Activated CD4-positive, alpha-beta T cell treated with anti-CD3 and anti-CD28 coated beads, Interleukin-2, amount 50 U/mL, for 48 hours (primary cell): ENCODE measurements around the gene TUBB4B.

Experiments
- DNase-seq, 2 experiments: peaks; one replicate each; pipeline ENCODE4 v3.0.0-alpha.2; 2020

Gene TUBB4B

DNA sequence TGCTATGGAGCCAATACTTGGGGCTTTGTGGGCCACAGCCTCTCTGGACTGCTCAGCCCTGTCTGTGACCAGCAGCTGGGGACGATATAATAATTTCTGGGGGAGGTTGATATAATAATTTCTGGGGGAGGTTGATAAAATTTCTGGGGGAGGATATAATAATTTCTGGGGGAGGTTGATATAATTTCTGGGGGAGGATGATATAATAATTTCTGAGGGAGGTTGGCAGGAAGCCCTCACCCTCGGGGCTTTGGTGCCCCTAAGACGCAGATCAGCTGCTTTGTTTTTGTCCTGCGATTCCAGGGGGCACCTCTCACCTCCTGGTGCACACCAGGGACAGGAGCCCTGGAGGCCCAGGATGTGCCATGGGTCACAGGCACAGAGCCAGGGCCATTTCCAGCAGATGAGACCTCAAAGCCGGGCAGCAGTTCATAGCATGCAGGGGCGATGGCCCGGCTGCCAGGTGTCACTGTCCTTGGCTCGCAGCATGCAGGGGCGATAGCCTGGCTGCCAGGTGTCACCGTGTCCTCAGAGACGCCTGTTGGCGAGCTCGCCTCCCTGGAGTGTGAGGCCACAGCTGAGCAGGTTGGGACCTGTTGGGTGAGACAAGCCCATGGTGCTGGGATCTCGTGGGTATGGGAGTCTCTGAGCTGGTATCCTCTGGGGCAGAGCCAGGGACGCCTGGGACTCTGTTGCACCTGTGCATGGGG is 32.7 kb downstream of the TUBB4B start:
- no peak for DNase-seq

DNA sequence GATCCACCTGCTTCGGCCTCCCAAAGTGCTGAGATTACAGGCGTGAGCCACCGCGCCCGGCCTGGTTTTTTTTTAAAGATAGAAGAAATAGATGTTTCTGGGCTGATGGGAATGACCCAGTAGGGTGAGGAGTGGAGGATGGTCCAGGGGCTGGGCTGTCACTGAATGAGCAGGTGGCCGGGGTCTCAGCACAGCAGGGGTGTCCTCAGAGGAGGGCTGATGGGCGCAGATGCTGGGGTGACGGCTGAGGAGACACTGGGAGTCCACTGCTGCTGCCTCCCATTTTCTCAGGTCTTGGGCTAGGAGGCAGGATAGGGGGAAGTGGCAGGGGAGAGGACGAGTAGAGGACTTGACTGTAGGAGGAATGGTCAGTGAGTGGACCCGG is 34.1 kb downstream of the TUBB4B start:
- DNase-seq, result no peak

DNA sequence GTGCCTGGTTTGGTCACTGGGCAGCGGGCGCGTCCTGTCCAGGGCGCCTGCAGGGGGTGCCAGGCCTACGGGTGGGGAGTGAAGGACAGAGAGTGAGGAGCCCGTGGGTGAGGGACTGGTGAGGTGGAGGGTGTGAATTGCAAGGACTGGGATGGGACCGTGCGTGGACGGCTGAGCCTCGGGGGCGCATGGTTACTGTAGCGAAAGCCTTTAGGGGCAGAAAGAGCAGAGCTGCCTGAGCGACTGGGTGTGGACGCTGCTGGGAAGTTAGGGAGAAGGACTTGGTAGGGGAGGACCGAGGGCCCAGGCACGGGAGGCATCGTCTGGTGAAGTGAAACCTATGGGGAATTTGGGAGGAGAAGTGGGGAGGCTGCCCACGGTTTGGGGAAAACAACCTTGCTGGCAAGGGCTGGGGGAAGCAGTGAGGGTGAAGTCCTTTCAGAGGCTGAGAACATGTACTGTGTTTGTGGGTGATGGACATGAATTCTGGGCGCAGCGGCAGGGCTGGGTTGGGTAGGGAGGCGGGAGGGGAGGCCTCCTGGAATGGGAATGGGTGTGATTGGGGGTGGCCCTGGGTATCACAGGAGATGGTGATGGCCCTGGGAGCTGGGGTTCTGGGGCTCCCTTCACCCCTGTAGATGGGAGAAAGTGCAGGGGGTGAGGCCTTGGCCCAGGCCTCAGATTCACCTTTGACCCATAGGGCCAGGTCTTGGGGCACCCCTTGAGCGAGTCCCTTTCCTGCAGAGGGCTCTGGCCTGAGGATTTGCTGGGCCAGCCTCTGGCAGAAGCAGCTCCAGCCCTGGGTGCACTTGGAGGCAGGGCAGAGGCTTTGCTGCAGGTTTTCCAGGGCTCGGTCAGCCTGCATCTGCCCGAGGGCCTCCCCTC is 34.7 kb downstream of the TUBB4B start:
- DNase-seq, result no peak

DNA sequence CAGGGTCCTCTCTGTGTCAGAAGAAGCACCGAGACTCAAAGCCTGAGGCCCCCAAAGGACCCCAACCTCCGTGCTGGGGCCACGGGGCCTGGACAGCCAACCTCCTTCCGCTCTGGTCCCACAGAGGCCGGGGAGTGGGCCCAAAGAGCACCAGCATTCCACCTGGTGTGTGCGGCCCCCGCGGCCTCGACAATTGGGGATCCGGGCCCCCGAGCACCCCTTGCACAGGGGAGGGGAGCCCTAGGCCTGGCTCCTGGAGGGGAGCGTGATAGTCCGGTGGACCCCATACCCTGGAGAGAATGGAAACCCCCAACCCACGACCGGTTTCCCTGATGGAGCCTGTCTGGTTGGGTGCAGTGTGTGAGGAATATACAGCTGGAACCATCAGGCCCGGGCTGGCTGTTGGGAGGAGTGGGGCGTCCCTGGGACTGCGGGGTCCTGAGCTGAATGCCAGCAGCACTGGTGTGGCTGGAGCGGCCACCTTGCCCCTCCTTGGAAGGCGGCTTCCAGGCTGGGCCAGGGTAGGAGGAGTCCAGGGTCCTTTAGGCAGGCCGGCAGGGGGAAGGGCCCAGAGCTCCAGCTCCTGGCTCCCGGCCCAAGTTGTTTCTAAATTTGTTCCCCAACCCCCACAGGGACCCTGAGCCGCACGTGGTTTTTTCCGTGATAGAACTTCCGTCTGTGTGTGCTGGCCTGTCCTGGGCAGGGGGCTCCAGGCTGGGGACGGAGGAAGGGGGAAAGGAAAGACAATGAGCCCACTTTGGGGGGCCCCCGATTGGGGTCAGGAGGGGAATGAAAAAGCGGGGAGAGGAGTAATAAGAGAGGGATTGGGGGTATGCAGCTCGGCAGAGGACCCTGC is 35.6 kb downstream of the TUBB4B start:
- DNase-seq, result no peak

DNA sequence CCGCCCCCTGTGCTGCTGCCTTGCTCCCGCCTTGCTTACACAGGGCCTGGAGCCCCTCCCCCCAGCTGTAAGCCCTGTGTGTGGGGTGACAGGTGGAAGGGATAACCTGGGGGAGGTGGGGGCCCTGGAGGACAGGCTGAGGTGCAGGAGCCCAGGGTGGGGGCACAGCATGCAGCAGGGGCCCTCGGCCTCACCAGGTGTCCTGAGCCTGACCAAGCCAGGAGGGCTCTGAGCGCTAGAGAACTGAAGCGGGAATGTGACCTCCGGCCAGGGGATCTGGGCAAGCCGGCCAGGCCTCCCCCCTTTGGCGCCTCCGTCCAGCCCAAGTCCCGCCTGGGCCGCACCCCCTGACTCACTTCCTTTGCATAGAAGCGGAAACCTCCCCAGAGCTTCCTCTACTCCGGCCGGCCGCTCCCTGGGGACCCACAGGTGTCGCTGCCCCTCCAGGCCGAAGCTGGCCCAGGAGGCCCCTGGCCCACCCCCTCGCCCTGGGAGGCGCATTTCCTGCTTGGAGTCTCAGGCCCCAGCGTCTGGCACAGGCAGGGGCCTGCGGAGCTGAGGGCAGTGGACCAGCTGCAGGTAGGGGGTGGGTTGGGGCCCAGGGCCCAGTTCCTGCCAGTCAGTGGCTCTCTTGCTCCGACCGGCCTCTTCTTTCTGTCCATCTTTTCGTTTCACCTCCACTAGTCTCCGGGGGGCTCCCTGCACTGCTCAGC is 36.4 kb downstream of the TUBB4B start, which contains the start of gene TOR4A:
Gene TOR4A (plus strand): TSS at position 398 of the 713 bp plus-strand sequence. CDS start 964 bp downstream, outside the sequence.
- peak; percentile 53 to 63 for DNase-seq

DNA sequence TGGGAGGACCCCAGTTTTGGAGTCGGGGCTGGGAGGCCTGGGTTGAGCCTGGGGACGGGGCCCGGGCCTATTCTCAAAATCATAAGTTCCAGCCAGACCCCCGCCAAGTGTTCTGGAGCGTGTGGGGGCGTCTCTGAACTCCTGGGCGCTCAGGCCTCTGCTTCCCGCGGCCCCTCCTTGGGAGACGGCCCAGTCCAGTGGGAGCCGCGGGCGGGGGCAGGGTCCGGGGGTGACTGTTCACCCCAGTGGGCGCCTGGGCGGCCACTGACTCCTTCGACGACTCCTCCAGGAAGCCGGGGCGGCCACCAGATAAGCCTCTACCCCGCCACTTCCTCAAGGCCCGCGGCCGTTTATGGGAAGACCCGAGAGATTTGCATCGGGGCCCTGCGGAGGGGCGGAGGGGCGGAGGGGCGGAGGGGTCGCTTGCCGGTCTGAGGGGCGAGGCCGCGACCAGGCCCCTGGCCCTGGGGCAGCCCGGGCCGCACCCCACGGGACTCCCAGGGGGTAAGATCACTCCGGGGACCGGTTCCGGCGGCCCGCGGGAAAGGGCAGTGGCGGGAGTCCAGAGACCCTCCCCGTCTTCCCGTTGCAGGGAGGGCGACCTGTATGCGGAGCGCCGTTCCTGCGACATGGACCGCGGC is 37.1 kb downstream of the TUBB4B start:
- DNase-seq, result no peak

DNA sequence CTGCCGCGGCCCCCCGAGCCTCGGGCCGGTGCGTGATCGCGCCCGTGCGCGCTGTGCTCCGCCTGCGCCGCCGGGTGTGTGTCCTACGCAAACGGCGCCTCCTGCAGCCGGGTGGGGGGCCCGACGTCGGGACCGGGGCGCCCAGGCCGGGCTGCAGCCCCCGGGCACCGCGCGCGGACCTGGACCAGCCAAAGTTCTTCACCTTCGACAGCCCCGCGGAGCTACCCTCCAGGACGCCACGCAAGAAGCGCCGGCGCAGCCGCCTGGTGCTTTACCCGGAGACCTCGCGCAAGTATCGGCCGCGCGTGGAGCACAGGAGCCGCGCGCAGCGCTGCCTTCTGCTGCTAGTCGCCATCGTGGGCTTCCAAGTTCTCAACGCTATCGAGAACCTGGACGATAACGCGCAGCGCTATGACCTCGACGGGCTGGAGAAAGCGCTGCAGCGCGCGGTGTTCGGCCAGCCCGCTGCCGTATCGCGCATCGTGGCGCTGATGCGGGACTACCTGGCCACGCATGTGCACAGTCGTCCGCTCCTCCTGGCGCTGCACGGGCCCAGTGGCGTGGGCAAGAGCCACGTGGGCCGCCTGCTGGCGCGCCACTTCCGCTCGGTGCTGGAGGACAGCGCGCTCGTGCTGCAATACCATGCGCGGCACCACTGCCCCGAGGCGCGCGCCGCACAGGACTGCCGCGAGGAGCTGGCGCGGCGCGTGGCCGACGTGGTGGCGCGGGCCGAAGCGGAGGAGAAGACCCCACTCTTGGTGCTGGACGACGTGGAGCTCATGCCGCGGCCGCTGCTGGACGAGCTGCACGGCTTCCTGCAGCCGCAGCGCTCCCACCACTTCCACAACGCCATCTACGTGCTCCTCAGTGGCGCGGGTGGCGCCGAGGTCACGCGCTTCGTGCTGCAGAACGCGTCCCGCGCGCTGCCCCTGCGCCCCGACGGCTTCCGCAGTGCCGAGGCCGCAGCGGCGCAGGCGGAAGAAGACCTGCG is 37.9 kb downstream of the TUBB4B start:
- DNase-seq, result no peak

DNA sequence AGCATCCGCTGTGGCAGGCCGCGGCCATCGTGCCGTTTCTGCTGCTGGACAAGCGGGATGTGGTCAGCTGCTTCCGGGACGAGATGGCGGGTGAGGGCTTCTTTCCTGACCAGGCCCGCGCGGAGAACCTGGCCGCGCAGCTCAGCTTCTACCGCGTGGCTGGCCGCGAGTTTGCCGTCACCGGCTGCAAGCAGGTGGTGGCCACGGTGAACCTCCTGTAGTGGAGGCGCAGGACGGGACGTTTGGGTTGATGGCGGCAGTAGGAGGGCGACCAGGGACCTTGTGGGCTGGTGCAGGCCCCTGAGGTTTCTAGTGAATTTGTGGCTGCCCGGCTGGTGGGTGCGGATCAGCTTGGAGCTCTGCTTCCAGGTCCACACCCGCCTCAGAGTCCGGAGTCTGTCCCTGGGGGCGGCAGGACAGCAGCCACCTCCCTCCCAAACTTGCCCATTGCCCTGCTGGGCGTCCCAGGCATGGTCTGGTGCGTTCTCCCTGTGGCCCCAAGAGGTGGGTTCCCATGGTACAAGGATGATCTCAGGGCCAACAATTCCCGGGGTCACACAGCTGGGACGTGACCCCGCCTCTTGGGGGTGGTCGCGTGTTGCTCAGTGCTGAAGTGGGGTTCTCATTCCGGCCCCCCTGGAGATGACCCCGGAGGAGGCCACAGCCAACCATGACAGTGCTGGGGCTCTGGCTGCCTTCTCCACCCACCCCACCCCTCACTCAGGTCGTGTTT is 38.8 kb downstream of the TUBB4B start:
- no peak for DNase-seq

DNA sequence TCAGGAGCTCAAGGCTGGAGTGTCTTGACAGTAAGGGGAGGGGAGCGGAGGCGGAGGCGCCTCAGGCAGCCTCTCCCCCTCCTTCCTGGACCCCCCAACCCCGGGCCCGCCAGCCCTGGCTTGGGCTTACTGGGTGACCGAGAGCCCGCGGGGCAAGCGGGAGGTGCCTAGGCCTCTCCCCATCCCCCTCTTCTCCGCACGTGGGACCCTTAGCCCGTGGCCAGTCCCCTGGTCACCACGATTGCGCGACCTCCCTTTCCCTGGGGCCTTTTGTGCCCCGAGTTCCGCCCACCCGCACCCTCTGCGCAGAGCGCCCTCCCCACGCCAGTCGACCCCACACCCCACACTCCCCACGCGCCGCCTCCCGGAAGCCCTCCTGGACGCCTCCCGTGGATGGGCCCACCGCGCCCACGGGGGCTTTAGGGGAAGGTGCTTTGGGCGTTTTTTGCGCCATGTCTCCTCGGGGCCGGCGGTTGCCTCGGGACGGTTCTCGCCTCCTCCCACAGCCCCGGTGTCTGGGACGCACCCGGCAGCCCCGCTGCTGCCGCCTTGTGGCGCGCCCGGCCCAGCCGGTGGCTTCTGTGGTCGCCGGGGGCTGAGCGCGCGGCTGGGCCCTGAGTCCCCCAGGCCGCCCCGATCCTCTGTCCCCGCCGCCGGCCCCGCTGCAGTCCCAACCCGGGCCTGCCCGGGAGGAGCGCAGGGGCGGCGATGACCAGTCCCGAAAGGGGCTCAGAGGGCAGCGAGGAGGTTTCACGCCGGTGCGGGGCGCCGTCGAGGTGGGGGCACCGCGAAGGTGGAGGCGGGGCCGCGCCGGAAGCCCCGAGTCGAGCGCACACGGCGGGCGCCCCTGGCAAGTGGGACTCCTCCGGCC is 39.6 kb downstream of the TUBB4B start:
- no peak for DNase-seq

DNA sequence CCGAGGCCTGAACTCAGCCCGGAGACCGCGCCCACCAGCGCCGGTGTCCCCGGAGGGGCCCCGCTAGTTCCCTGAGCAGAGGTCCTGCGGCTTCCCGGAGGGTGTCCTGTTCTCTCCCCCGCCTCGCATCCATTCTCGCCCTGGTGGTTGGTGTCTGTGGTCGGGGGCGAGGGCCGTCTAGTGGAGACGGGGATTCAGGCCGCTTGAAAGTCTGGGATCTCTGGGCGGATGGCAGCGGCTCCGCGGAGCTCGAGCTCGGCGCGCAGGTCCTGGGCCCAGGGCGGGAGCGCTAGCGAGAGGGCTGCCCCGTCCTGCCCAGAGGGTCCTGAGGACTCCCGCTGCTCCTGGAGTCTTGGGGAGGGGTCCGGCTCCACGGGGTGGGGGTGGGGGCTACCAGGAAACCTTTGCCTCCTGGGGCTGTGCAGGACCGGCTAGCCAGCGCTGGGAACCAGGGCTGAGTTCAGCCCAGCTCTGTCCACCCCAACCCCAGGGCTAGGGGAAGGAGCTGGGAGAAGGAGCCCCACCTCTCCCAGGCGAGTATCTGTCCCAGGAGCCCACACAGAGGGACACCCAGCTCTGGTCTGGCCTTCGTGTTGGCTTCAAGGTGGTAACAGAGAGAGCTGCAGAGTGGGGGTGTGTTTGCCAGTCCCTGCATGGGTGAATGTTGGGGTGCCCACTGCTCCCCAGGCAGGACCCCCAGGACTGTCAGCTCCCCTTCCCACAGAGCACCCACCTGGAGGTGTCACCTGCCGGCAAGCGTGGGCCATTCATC is 40.4 kb downstream of the TUBB4B start:
- DNase-seq, result no peak

DNA sequence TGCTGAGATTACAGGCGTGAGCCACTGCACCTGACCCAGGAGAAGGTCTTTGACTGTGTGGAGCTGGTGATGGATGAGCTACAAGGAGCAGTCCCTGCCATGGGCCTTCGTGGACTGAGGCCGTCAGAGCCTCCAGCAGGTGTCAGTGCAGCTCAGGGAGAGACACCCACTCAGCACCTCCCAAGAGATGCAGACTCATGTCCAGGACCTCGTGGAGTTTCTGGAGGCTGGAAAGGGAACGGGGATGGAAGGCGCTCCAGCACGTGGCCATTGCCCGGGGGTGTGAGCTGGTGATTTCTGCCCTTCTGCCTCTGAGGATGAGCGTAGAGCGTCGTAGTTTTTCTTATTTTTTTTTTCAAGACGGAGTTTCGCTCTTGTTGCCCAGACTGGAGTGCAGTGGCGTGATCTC is 45.9 kb downstream of the TUBB4B start:
- DNase-seq, result no peak

DNA sequence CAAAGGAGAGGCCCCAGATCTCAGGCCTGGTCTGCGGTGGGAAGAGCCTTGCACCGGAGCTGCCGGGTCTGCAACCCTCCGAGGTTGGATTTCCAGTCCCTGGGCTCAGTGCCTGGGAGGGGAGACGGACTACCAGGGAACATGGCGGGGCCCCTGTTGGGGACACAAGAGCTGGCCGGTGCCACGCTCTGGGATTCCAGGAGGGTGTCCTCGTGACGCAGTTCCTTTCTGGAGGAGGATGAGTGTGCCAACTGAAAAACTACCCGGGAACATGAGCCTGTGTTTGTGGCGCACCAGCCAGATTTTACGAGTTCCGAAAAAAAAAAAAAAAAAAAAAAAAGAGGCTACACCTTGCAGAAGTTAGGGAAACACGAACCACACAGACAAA is 52.0 kb downstream of the TUBB4B start:
- no peak for DNase-seq
